GM23338 (cell line): Measurements from ENCODE around the gene PKD1L1. TPM values are rescaled to one million over a fixed set of nuclear protein-coding genes. Genes with fewer than 3 reads are reported as not detected.

Source experiments
- ATAC-seq: fragments of 200-7000 bp; cut with Tn5 transposase; 3 replicates; pipeline ENCODE4 v1.9.1; 2020
- DNase-seq: peaks from one replicate; pipeline ENCODE4 v3.0.0-alpha.2; 2015; ENCODE audit warnings: low spot score
- H2AFZ ChIP-seq: fragments of 200-600 bp; sonication (generic); 2 replicates; pipeline ENCODE4 v1.8.0; 2016; ENCODE audit warnings: antibody characterized with exemption, mild to moderate bottlenecking, moderate library complexity
- H3F3A ChIP-seq: fragments of 200-600 bp; sonication (generic); replicated peaks from 2 replicates; pipeline ENCODE4 v1.8.0; 2017; ENCODE audit warnings: antibody characterized with exemption, mixed run types, low read depth
- H3K27ac ChIP-seq: fragments of 200-600 bp; sonication (generic); 2 replicates; pipeline ENCODE4 v1.6.1; 2016; ENCODE audit warnings: low read depth
- H3K27me3 ChIP-seq: fragments of 200-600 bp; sonication (generic); 2 replicates; pipeline ENCODE4 v1.8.0; 2016; ENCODE audit warnings: mild to moderate bottlenecking, mixed run types, moderate library complexity; ENCODE audit not compliant: insufficient read depth
- H3K36me3 ChIP-seq: fragments of 200-600 bp; sonication (generic); 2 replicates; pipeline ENCODE4 v1.8.0; 2016; ENCODE audit warnings: mild to moderate bottlenecking; ENCODE audit not compliant: insufficient read depth
- H3K4me1 ChIP-seq: fragments of 200-600 bp; sonication (generic); 2 replicates; pipeline ENCODE4 v1.8.0; 2016; ENCODE audit warnings: mild to moderate bottlenecking, moderate library complexity; ENCODE audit not compliant: insufficient read depth
- H3K4me2 ChIP-seq: fragments of 200-600 bp; sonication (generic); 2 replicates; pipeline ENCODE4 v1.7.1; 2017; ENCODE audit warnings: mixed run types
- H3K4me3 ChIP-seq: fragments of 200-600 bp; sonication (generic); 2 replicates; pipeline ENCODE4 v1.6.1; 2016; ENCODE audit warnings: mixed run types
- H3K79me2 ChIP-seq: fragments of 200-600 bp; sonication (generic); replicated peaks from 2 replicates; pipeline ENCODE4 v1.8.0; 2017; ENCODE audit warnings: mild to moderate bottlenecking; ENCODE audit not compliant: insufficient read depth
- H3K9me2 ChIP-seq: fragments of 200-600 bp; sonication (generic); 2 replicates; pipeline ENCODE4 v1.8.0; 2017; ENCODE audit not compliant: insufficient read depth
- H4K20me1 ChIP-seq: fragments of 200-600 bp; sonication (generic); replicated peaks from 2 replicates; pipeline ENCODE4 v1.8.0; 2017; ENCODE audit warnings: mild to moderate bottlenecking; ENCODE audit not compliant: insufficient read depth
- H3K27ac Mint-ChIP-seq: 2 replicates; pipeline ENCODE4 v1.8.0; 2020; ENCODE audit warnings: inconsistent platforms, mild to moderate bottlenecking, moderate library complexity, mixed read lengths
- H3K27me3 Mint-ChIP-seq: 3 replicates; pipeline ENCODE4 v1.8.0; 2022; ENCODE audit warnings: low read depth, mild to moderate bottlenecking, moderate library complexity, mixed read lengths, inconsistent platforms; ENCODE audit not compliant: insufficient read depth, poor library complexity
- H3K36me3 Mint-ChIP-seq: 3 replicates; pipeline ENCODE4 v1.8.0; 2021; ENCODE audit warnings: low read depth, mild to moderate bottlenecking, inconsistent platforms, moderate library complexity, mixed read lengths
- H3K4me1 Mint-ChIP-seq: 3 replicates; pipeline ENCODE4 v1.8.0; 2020; ENCODE audit warnings: mild to moderate bottlenecking, inconsistent platforms, mixed read lengths
- H3K4me3 Mint-ChIP-seq: 3 replicates; pipeline ENCODE4 v1.8.0; 2021; ENCODE audit warnings: moderate library complexity, mild to moderate bottlenecking, inconsistent platforms, mixed read lengths
- H3K9me3 Mint-ChIP-seq: 3 replicates; pipeline ENCODE4 v1.8.0; 2020; ENCODE audit warnings: moderate library complexity, mild to moderate bottlenecking, inconsistent platforms, mixed read lengths
- CREB1 ChIP-seq: fragments of 250-450 bp; sonication (Bioruptor Pico); IDR thresholded peaks from 2 replicates; pipeline ENCODE4 v1.5.0; 2020; ENCODE audit warnings: low read depth, mild to moderate bottlenecking, moderate library complexity
- EZH2phosphoT487 ChIP-seq: fragments of 200-600 bp; sonication (generic); IDR thresholded peaks from one replicate; pipeline ENCODE4 v1.8.1; 2018; ENCODE audit warnings: antibody characterized with exemption; ENCODE audit not compliant: unreplicated experiment
- JUNB ChIP-seq: IDR thresholded peaks from one replicate; pipeline ENCODE4 v1.6.1; 2016; ENCODE audit warnings: antibody characterized with exemption; ENCODE audit not compliant: unreplicated experiment
- REST ChIP-seq: IDR thresholded peaks from one replicate; pipeline ENCODE4 v1.6.1; 2018; ENCODE audit warnings: antibody characterized with exemption; ENCODE audit not compliant: unreplicated experiment
- STAT1 ChIP-seq: IDR thresholded peaks from one replicate; pipeline ENCODE4 v1.6.1; 2016; ENCODE audit warnings: antibody characterized with exemption; ENCODE audit not compliant: unreplicated experiment
- ZNF114 ChIP-seq: fragments of 250-450 bp; sonication (Bioruptor Pico); IDR thresholded peaks from 2 replicates; pipeline ENCODE4 v1.5.0; 2020; ENCODE audit warnings: mild to moderate bottlenecking, moderate library complexity
- ZNF331 ChIP-seq: fragments of 250-450 bp; sonication (Bioruptor Pico); IDR thresholded peaks from 2 replicates; pipeline ENCODE4 v1.5.0; 2020; ENCODE audit warnings: low read depth, mild to moderate bottlenecking, moderate library complexity
- ZNF462 ChIP-seq: fragments of 250-450 bp; sonication (Bioruptor Pico); IDR thresholded peaks from 2 replicates; pipeline ENCODE4 v1.5.0; 2020; ENCODE audit warnings: mild to moderate bottlenecking, moderate library complexity
- polyA plus RNA-seq: library from polyadenylated mRNA; unstranded; fragments of >200 nt; fragmentation: Nextera tagmentation; extraction: Ambion mirVana; gene quantifications from 2 replicates; pipeline ENCODE4 v1.2.1, GENCODE V29; 2016
- total RNA-seq: library from RNA; depleted of rRNA; stranded (reverse); fragments of >200 nt; shearing (Covaris generic); gene quantifications from 2 replicates; pipeline ENCODE4 v1.2.3, GENCODE V29; 2014

Gene PKD1L1
- total and polyA plus RNA-seq, 2 experiments from 2014 or later: 0.03 TPM; not detected in 1

- H3K4me1 Mint-ChIP-seq: no peaks in the 10 kb centered on the region
- Histone ChIP-seq H3K4me2 (no peak overlapping the region), H3F3A (no peaks in the 10 kb centered on the region), H3K36me3 (no peaks in the 10 kb centered on the region), H3K9me2 (no peaks in the 10 kb centered on the region), H3K27ac (no peak overlapping the region), H3K27me3 (no peaks in the 10 kb centered on the region), H4K20me1 (no peaks in the 10 kb centered on the region), H3K79me2 (no peaks in the 10 kb centered on the region), H3K4me1 (no peaks in the 10 kb centered on the region), H2AFZ (no peak overlapping the region; the same call in 1 of the 2 replicates), H3K4me3 (no peak overlapping the region)
- H3K27me3 Mint-ChIP-seq: no peaks in the 10 kb centered on the region
- no peak for ATAC-seq
- no peak for DNase-seq
- H3K4me3 Mint-ChIP-seq: no peak overlapping the region
- no peaks in the 10 kb centered on the region for H3K36me3 Mint-ChIP-seq
- H3K9me3 Mint-ChIP-seq: no peaks in the 10 kb centered on the region; the same call in 2 of the 3 replicates
- TF ChIP-seq EZH2phosphoT487: no peak
- TF ChIP-seq CREB1 (CRISPR knock-in tag): no peak
- TF ChIP-seq ZNF331 (CRISPR knock-in tag): no peak
- no peak for TF ChIP-seq REST
- TF ChIP-seq JUNB: no peak
- no peak for TF ChIP-seq ZNF114 (CRISPR knock-in tag)
- TF ChIP-seq ZNF462 (CRISPR knock-in tag): no peak
- TF ChIP-seq STAT1: no peak
- no peak overlapping the region for H3K27ac Mint-ChIP-seq
Observed at GRCh38 chr7:47890125-47890524, 58.1 kb downstream of the PKD1L1 start.
